ENCODE results near the gene IWS1.

The IWS1 gene

DNA sequence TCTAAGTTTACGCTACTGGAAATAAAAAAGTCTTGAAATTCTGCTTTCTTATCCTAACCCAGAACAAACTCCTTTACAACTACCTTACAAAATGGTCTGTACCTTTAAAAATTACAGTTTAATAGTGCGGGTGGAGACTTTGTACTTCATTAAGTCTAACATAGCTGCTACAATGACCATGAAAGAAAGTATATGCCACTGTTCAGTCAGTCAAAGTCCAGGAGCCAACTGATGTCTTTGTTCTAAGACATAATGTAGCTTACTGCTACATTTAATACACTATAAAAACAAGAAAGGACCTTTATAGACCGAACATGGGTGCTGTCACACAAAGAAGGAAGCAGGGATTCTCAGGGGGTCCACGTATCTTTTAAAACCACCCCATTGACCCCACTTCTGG lies 36.0 kb downstream of the IWS1 start:
- DNase-seq (ENCODE audit: low read depth): no peak

DNA sequence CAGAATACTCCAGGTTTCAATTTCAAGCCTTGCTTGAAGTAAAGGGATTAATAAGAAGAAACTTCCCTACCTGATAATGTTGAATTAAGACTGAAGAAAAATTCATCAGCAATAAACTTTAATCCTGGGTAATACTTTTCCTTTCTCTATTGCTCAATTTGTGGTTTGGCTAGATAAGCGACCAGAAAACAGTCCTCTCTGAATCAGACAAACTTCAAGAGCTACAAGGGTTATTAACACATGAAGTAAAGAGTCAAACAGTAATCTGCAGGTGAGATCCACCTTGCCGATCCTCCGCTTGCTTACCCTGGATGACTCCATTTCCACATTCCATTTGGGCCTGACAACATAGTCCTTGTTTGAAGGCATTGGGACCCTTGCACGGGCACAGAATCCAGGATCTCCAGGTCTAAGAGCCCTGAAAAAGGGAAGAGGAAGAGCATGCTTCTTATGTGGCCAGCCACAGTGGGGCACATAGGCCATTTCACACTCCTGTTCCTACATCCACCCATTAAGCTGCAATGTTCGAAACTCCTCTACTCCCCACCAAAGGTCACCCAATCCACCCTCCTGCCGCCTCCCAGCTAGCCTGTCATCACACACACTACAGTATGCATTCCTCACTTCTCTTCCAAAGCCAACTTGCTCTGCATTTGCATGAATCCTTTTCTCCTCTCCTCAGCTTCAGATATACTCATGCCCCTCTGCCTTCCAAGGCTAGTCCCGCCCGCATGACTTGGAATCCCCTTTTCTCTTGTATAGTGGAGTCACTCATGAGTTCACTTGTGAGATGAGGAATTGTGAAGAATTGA lies 39.8 kb downstream of the IWS1 start:
- no peak for DNase-seq (ENCODE audit: low read depth)

DNA sequence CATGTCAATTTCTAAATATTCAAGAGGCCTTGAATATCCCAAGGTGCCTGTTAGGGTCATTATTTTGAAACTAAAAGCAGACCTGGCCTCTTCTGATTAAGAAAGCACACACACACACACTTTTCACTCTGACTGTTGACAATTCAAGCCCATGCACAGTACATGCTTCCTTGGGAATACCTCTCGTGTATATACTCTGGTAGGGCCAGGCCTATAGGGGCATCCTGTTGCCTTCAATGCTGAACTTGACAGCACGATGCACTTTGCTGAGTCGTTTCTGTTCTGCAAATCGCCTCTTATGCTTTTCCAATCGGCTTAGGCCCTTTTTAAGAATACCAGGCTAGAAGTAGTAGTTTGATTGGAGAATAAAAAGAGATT lies 40.6 kb downstream of the IWS1 start:
- no peak for DNase-seq (ENCODE audit: low read depth)

DNA sequence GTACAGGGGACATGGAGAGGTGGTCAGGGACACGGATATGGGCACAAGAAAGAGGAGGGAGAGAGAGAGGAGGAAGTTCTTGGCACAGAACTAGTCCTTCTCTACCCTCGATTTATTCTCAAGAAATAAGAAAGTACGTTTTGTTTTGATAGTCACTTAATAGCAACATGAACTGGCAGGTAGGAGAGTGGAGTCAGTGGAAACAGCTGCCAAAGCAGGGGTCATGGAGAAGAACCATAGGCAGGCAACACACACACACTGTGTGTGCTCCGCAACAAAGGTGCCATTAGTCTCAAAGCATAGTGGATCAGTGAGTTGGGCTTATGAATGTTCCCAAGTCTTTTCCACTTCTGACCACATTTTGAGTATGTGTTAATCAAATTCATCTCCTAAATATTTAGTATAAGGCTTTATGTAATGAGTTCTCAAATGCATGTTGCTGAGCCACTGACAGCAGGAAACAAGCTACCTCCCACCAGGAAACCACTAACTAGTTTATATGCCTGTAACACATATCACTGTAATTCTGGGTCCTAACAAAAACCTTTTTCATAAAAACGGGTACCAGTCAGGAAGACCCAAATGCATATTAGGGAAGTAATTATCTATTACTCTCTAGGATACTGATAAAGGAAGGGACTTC lies 41.1 kb downstream of the IWS1 start:
- no peak for DNase-seq (ENCODE audit: low read depth)

DNA sequence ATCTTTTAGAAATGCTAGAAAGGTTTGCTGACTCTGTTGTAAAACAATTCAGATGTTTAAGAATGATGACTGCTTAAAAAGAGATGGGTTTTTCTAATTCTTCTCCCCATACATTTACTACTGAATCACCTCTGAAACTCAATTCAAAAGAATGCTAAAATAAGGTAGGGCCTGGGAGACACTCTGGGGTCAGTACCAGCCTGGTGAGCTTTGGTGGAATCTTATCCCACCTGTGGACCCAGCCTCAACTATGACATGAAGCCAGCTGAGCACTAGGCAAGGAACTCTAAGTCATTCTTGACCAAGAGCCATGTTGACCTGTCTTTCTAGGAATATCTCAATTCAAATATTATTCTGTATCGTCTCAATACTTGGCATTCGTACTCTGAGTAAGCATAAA lies 44.3 kb downstream of the IWS1 start:
- DNase-seq (ENCODE audit: low read depth): no peak

DNA sequence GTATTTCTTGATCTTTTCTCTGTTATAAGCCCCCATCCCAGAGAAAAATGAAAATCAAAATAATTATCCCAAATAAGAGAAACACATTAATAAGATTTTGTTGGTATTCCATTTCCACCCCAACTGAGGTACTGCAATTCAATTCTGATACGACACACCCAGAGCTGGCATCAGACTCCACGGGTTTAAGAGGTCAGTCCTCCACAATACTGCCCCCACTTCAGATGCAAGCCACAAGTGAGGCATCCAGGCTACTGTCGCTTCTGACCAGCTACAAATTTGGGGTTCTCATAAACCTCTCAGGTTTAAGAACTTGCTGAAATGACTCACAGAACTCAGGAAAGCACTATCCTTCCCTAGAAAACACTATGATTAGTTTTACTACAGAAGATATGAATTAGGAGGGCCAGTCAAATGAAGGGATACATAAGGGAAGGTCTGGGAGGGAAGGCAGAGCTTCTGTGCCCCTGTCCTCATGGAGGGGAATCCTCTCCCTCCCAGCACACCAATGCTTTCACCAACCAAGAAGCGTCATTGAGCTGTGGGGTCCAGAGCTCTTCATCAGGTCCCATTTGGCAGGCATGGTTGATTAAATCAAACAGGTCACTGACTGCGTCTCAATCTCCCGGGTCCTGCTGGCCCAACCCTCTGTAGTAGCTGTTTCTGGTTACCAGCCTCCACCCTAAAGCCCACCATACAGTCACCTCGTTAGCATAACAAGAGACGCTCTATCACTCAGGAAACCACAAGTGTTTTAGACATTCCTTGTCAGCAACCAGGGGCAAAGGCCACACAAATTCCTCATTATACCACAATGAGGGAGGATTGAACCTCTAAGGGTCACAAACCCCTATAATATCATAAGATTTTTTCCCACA lies 46.2 kb downstream of the IWS1 start:
- no peak for DNase-seq (ENCODE audit: low read depth)

DNA sequence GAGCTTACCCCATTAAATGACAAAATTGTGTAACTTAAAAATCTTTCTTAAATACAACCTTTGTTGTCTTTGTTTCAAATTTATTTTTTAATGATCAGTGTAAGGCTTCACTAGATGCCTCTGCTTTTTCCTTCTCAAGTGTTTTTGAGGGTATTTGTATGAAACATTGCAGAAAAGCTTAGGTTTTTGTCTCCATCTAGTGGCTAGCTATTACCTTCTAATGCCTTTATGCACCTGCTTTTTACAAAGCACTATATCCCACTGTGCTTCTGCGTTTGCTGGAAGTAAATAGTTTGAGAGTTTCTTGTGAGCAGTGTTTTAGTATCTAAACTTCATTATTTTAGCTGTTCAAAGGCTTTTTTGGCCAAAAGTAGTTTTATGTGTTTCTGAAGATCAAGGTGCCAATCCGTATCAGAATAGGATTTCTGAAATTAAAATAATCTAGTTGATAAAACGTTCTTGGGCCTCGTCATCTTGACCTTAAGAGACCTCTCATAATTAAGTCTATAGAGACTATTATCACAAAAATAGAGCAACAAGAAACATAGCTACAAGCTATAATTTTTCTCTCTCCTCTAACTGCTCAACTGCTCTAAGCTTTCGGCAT lies 47.0 kb downstream of the IWS1 start:
- no peak for DNase-seq (ENCODE audit: low read depth)

DNA sequence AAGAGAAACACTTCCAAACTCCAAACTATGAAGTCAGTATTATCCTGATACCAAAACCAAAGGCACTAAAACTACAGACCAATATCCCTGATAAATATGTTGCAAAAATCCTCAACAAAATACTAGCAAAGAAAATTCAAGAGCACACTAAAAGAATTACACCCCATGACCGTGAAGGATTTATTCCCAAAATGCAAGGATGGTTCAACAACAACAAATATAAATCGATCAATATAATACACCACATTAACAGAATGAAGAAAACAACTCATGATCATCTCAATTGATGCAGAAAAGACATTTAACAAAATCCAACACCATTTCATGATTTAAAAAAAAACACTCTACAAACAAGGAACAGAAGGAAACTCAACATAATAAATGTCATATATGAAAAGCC lies 50.5 kb downstream of the IWS1 start:
- DNase-seq (ENCODE audit: low read depth): no peak

DNA sequence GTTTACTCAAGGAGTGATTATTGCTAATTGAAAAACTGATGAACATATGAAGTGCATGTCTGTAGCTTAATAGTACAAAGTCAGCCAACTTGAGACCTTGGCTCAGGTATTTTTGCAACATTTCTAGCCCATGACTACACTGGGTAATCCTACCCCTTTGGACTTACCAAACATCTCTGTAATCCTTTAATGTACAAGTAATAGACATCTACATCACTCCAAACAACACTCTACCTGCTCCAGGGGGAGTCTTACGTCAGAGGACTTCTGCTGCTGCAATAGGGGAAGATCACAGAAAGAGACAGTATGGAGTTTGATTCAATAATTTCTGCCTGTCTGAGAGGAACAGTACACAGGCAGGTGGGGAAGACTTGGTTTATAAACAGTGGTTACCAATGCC lies 54.0 kb downstream of the IWS1 start:
- no peak for DNase-seq (ENCODE audit: low read depth)

DNA sequence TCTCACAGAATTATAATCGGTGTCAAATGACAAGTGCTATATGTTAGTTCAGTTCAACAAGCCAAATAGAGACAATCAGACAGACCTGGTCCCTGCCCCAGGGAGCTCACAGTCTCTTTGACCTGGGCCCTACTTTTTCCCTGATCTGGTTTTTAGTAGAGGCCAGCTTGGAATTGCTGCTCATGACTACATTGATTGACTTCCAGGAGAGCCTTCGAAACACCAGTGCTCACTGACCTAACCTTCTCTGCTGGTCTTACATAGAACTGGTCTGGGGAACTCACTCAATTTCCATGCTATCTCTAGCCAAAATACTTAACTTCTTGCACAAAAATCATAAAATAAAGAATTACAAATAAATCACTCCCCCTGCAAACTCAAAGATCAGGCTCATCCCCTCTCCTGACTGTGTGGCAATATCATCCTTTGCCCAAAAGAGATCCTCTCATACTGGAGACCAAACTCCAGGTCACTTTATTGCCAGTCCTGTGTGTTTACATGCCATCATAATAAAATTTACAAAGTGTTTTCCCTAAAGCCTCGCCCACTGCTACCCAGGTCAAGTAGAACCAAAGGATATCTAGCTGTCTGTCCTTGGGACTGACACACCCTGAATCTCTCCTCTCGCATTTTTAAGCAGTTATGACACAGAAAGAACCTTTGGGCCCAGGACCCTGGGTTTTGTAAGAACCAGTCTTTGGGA lies 54.9 kb downstream of the IWS1 start:
- DNase-seq (ENCODE audit: low read depth): no peak

DNA sequence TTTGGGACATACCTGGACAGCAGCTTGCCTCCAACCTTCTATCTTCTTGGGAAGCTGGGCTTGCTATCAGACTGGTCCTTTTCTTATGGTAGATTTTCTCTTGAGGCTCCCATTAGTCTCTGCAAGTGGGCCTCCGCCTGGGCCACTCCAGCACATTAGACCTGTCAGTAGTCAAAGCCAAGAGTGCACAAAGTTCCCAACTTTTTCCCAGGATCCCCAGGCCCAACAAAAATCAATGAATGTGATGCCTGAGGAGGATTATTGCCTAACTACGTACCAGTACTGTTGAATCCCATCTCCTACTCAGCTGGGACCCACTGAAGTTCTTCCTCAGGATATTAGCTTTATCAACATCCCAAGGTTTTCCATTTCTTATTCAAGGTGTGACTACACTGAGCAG lies 56.3 kb downstream of the IWS1 start:
- no peak for DNase-seq (ENCODE audit: low read depth)

DNA sequence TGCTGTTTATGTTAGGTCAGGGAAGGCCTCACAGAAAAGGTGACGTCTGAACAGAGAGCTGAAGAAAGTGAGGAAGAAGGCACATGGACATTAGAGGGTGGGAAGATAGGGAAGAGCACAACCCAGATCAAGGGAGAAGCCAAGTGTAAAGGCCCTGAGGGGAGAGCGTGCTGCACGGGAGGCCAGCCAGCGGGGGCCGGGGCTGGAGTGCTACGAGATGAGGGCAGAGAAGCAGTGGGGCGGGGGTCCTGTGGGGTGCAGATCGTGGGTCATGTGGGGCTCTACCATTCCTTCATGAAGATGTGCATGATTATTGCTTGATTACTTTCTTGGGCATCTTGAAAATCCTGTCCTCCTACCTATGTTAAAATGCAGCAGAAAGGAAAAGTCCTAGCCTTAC lies 57.2 kb downstream of the IWS1 start:
- no peak for DNase-seq (ENCODE audit: low read depth)

DNA sequence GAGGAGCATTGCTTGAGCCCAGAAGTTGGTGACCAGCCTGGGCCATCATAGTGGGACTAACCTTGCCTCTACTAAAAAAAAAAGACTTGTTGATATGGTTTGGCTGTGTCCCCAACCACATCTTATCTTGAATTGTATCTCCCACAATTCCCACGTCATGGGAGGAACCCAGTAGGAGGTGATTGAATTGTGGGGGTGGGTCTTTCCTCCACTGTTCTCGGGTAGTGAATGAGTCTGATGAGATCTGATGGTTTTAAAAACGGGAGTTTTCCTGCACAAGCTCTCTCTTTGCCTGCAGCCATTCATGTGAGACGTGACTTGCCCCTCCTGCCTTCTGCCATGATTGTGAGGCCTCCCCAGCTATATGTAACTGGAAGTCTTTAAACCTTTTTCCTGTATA lies 61.0 kb downstream of the IWS1 start:
- DNase-seq (ENCODE audit: low read depth): no peak

DNA sequence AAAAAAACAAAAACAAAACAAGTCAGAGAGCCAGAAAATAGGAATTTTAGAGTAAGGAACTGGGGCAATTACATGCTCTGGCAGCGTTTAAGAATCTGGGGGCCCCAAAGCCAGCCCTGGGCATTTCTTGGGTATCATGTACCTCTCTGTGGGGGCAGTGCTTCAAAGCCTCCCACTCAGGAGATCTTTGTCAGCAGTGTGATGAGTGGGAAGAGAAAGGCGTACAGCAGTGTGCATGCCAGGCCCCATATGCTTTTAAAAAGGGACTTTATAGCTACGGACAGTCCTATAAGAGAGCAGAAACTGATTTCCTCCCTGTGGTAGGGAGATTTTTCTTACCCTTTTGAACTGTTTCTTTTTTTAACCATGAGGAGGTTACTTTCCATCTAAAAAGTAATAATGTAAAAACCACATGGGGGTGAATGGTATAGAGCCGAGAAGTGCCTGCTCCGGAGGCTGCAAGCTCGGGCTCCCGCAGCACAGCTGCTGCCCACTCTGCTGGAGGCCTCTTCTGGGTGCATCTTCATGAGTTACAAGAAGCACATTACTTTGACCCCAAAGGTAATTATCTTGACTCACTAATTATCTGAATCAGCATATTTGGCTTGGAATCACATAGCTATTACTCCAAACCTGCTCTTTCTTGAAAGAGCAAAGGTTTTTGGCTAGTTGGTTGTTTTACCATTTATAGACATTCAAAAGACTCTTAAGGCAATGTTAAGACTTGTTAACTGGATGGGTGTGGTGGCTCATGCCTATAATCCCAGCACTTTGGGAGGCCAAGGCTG lies 61.6 kb downstream of the IWS1 start:
- DNase-seq (ENCODE audit: low read depth): no peak

DNA sequence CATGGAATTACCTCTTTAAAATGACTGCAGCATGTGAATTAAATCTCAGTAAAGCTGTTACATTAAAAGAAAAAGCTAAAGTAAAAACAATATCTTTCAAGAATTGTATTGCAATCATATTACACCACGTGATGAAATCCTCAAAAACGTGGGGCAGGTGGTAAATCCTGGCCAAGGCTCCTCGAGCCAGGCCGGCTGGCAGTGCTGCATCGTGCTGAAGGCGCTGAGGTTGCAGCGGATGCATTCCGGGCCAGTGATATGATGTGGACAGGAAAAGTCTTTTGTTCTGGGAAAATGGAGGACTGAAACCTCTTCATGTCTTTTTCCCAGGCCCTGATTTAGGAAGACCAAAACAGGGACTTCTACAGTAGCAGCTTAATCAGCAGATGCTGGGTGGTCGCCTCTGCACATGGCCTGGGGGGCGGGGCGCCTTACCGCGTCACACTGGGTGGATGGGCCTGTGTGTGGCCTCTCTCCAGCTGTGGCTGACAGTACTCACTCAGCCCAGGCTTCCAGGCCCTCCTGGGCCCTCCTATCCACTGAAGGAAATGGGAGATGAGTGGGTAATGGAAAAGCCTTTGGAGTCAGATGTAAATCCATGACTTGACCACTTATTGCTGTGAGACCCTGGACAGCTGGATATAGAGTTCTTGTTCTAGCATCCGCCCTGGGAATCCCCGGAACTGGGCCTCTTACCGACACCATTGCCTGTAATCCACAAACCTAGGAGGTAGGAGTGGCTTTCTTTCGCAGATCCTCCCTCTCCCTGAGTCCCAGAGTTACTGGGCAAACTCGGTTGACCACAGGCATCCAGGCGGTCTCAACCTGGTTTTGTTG lies 62.9 kb downstream of the IWS1 start:
- DNase-seq (ENCODE audit: low read depth): no peak

DNA sequence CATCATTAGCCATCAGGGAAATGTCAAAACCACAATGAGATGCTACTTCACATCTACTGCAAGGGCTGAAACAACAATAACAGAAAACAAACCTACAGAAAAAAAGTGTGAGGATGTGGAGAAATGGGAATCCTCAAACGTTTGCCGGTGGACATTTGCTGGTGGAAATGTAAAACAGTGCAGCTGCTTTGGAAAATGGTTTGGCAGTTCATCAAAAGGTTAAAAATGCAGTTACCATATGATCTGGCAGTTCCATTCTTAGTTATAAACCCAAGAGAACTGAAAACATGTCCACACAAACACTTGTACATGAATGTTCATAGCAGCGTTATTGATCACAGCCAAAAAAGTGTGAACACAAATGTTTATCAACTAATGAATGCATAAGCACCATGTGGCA lies 63.8 kb downstream of the IWS1 start:
- DNase-seq (ENCODE audit: low read depth): no peak

DNA sequence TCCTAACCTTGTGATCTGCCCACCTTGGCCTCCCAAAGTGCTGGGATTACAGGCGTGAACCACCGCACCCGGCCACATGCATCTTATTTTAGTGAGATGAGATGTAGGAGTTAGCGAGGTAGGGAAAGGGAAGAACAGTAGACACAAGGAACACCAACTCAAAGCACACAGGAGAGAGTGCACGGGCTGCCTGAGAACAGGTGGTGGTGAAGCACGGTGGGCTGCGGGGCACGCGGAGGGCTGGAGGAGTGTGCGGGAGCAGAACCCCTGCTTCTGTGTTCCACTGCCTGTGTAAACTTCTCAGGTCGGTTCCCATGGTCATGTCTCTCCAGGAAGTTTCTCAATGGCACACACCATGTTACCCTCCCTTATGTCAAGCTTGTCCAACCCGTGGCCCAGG lies 69.3 kb downstream of the IWS1 start:
- DNase-seq (ENCODE audit: low read depth): no peak

DNA sequence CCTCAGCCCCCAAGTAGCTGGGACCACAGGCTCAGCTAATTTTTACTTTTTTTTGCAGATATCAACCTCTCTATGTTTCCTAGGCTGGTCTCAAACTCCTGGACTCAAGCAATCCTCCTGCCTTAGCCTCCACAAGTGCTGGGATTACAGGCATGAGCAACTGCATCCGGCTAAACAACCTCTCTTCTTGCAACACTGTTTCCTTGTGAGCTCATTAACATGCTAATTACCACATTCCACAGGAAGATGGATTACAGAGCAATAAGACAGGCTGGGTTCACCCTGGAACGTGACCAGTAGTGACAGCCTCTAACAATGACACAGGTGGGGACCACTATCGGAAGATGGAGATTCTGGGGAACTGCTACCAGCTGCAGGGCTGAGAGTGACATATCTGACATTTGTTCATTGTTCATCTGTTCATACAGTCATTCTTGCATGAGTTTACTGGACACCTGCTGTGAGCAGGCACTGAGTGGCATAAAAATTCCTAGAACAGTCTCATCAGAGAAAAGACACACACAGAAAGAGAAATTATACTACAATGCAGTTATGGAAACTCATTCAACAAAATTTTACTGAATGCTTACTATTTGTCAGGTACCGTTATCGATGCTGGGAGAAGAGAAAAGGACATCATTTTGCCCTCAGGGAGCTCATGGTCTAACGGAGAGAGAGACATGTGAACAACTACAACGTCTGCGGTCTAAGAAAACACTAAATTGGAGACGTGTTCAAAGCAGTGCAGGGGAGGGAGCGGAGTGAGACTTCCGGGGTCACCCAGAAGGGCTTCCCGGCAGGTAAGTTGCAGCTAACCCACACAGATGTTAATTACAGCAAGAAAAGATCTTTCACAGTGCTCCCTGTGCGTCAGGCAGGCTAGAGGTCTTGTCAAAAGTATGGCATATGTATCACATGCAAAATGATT lies 70.5 kb downstream of the IWS1 start:
- DNase-seq (ENCODE audit: low read depth): no peak
